Measurements from ENCODE around the gene BASP1.
"Not testable (repeated sequence)": the region's sequence is repeated elsewhere in the genome, so short reads cannot be mapped to it uniquely, and the experiment has no call there.

Gene BASP1

DNA sequence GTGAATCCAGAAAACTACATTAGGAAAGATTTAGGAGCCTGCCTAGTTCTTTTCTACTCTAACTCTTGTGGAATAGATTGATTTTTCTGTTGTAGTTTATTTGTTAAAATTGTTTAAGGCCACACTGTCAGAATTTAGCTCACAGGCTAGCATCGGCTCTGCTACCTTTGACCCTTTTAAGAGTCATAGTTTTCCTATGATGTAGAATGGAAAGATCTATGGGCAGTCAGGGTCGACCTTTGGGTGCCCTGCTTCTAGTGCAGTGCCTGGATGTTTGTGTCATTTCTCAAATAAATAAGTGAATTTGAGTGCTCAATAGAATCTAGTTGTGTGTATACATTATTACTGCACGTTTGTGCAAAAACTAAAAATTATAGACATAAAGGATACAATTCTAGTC lies 38.7 kb downstream of the BASP1 start:
- no peak for DNase-seq (ENCODE audit: low spot score)

GRCh38 chr5:17256839-17257238 lies 39.4 kb downstream of the BASP1 start:
- no peak for DNase-seq (ENCODE audit: low spot score)

GRCh38 chr5:17257705-17258273 lies 40.4 kb downstream of the BASP1 start:
- no peak for DNase-seq (ENCODE audit: low spot score)

GRCh38 chr5:17258431-17258830 lies 41.0 kb downstream of the BASP1 start:
- no peak for DNase-seq (ENCODE audit: low spot score)

- DNase-seq (ENCODE audit: low spot score), result not testable (repeated sequence)
Observed at GRCh38 chr5:17259012-17259411, 41.6 kb downstream of the BASP1 start.

DNA sequence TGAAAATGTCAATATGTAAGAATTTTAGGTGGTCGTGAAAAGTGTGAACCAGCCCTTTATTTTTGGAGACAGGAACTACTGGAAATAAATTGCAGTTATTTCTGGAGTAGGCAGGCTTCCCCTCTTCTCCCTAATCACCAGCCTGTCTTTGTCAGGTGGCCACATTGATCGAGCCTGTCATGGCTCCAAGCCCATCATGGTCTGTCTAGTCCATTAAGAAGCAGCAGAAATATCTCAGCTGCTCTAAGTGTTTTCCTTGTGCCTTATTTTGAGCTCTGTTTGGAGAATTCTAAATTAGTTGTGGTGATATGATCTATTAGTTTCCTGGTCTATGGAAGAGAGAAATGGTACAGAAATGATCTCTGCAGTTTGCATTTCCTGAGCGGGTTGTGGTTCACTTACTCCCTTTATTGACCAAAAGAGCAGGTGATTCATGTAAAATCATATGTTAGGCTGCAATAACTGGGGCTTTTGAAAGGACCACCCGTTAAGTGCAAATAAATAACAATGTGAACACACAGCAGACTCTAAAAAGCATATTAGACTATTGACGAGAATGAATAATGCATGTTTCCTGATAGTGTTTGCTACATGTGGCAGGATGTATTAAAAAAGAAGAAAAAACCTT lies 42.3 kb downstream of the BASP1 start:
- DNase-seq (ENCODE audit: low spot score), result no peak

DNA sequence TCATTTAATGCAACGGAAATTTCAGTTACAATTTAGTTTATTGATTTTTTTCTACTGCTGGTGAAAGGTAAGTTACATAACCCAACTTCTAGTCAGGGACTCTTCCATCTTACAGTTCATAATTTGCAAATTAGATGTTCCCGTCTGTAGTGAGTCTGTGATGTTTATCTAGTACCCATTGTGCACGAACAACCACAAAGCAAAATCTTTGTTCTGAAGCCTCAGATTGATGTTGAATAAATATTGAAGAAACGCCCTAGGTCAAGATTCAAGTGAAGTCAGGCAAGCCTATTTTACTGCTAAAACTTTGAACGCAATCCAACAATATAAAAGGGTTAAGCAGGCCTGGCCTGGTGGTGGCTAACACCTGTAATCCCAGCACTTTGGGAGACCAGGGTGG lies 43.1 kb downstream of the BASP1 start:
- no peak for DNase-seq (ENCODE audit: low spot score)

- DNase-seq (ENCODE audit: low spot score), result no peak
Observed at GRCh38 chr5:17261075-17261474, 43.6 kb downstream of the BASP1 start.

- DNase-seq (ENCODE audit: low spot score), result no peak
Observed at GRCh38 chr5:17265041-17265440, 47.6 kb downstream of the BASP1 start.

- no peak for DNase-seq (ENCODE audit: low spot score)
Observed at GRCh38 chr5:17267106-17267505, 49.7 kb downstream of the BASP1 start.

DNA sequence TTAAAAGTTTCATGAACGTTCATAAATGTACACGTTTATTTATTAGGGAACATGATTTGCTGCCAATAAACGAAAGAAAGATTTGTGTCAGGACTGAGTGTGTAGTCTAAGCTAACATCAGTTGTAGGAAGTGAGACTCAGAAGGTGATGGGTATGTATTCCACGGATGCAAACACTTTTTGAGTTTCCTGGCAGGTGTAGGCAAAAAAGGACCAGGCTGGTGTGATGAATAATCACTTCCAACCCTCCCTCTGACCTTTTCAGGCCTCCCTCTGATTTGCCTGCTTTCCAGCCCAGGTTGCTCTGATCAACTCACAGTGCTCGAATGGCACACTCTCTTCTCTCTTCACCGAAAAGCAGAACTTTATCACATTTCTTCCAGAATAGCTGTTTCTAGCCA lies 51.8 kb downstream of the BASP1 start:
- no peak for DNase-seq (ENCODE audit: low spot score)

- DNase-seq (ENCODE audit: low spot score), result no peak
Observed at GRCh38 chr5:17272111-17272510, 54.7 kb downstream of the BASP1 start.

DNA sequence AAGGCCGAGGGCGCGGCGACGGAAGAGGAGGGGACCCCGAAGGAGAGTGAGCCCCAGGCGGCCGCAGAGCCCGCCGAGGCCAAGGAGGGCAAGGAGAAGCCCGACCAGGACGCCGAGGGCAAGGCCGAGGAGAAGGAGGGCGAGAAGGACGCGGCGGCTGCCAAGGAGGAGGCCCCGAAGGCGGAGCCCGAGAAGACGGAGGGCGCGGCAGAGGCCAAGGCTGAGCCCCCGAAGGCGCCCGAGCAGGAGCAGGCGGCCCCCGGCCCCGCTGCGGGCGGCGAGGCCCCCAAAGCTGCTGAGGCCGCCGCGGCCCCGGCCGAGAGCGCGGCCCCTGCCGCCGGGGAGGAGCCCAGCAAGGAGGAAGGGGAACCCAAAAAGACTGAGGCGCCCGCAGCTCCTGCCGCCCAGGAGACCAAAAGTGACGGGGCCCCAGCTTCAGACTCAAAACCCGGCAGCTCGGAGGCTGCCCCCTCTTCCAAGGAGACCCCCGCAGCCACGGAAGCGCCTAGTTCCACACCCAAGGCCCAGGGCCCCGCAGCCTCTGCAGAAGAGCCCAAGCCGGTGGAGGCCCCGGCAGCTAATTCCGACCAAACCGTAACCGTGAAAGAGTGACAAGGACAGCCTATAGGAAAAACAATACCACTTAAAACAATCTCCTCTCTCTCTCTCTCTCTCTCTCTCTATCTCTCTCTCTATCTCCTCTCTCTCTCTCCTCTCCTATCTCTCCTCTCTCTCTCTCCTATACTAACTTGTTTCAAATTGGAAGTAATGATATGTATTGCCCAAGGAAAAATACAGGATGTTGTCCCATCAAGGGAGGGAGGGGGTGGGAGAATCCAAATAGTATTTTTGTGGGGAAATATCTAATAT lies 58.1 kb downstream of the BASP1 start:
- no peak for DNase-seq (ENCODE audit: low spot score)

DNA sequence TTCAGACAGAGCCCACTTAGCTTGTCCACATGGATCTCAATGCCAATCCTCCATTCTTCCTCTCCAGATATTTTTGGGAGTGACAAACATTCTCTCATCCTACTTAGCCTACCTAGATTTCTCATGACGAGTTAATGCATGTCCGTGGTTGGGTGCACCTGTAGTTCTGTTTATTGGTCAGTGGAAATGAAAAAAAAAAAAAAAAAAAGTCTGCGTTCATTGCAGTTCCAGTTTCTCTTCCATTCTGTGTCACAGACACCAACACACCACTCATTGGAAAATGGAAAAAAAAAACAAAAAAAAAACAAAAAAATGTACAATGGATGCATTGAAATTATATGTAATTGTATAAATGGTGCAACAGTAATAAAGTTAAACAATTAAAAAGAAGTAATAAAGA lies 59.0 kb downstream of the BASP1 start:
- no peak for DNase-seq (ENCODE audit: low spot score)

DNA sequence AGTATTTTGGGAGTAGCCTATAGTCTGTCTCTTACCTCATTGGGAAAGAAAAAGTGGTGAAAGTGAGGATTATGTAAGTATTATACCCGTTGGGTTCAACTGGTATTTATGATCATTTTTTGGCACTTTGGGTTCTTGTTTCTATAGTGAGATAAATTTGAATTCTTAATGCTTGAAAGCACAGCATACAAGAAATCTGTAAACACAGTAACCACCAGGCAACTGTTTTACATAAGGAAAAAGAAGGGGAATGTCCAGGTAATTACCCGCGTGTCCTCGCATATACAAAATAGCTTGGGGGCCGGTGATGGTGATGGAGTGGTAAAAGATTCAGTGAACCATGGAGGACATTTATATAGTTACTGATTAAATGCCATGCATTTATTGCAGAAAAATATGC lies 60.5 kb downstream of the BASP1 start:
- DNase-seq (ENCODE audit: low spot score), result no peak

DNA sequence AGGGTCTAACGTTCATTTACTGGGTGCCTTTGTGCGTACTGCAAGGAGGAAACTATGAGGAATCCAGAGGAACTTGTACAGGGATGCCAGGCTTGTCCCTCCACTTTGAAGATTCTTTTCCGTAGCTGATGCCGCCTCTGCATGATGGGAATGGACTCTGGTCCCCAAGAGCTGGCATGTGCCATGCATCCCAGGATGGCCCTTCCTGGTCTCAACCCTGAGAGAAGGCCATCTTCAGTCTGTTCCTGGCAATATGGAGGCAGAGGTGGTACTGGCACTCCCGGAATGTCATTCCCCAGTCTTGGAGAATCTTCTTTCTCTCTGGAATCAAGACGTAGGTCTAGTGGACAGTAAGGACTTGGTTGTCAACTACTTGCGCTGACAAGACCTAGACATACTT lies 61.5 kb downstream of the BASP1 start:
- no peak for DNase-seq (ENCODE audit: low spot score)

DNA sequence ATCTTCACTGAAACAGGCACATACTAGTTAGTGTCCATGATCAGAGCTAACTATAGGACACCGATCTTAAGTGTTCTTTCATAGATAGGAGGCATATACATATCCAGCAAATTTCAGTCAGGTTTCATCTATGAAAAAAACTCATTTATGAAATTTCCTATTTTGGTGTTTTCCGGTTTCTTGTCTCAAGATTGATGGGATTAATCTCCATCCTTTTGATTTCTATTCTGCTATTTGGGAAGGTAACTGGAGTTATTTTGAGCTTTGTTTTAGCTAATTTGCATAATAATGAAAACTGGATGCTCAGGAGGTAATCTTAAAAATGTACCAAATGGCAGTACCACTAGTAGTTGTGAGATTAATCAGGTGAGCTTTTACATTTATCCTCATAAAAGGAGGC lies 62.1 kb downstream of the BASP1 start:
- DNase-seq (ENCODE audit: low spot score), result no peak

- DNase-seq (ENCODE audit: low spot score), result peak; percentile 14
Observed at GRCh38 chr5:17282283-17283120, 65.1 kb downstream of the BASP1 start.

DNA sequence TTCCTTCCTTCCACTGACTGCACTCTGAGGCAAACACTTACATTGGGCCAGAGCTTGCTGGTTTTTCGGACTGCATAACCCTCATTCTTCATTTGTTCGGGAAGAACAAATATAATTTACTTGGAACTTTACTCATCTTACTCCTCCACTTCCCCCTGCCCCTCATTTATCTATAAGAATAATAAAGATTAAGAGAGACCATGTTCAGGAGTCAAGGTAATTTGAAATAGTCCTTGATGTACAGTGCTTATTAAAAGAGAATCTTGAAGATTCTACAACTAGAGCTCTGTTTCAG lies 65.6 kb downstream of the BASP1 start:
- DNase-seq (ENCODE audit: low spot score), result no peak

GRCh38 chr5:17287501-17288155 lies 70.2 kb downstream of the BASP1 start:
- DNase-seq (ENCODE audit: low spot score), result no peak

- DNase-seq (ENCODE audit: low spot score), result no peak
Observed at GRCh38 chr5:17288570-17288969, 71.1 kb downstream of the BASP1 start.
